GM21423 (cell line): ENCODE data around the gene NAALADL2.

Source experiments
- ATAC-seq: cut with Tn5 transposase; IDR thresholded peaks from one replicate; pipeline ENCODE4 v1.9.1; 2021; ENCODE audit warnings: mild to moderate bottlenecking, moderate library complexity; ENCODE audit not compliant: unreplicated experiment

The NAALADL2 gene

GRCh38 chr3:174859114-174859735, at the start of gene NAALADL2:
Gene NAALADL2, plus strand, starts transcription at chr3:174859334.
- ATAC-seq, result no peak

- no peak for ATAC-seq
These were observed 48.9 kb upstream of the NAALADL2 start for GRCh38 chr3:174810254-174810653.

- ATAC-seq, result no peak
These were observed 46.8 kb upstream of the NAALADL2 start for GRCh38 chr3:174812172-174812862.

- no peak for ATAC-seq
These were observed 43.4 kb upstream of the NAALADL2 start for GRCh38 chr3:174815750-174816149.

- no peak for ATAC-seq
These were observed 38.2 kb upstream of the NAALADL2 start for GRCh38 chr3:174820885-174821284.

- no peak for ATAC-seq
These were observed 37.7 kb upstream of the NAALADL2 start for GRCh38 chr3:174821477-174821876.

- ATAC-seq, result no peak
These were observed 36.8 kb upstream of the NAALADL2 start for GRCh38 chr3:174822320-174822719.

GRCh38 chr3:174826069-174826468, 33.1 kb upstream of the NAALADL2 start:
- ATAC-seq, result no peak

GRCh38 chr3:174844746-174845145, 14.4 kb upstream of the NAALADL2 start:
- no peak for ATAC-seq

GRCh38 chr3:174846055-174846454, 13.1 kb upstream of the NAALADL2 start:
- ATAC-seq, result no peak

GRCh38 chr3:174854987-174855386, 4.1 kb upstream of the NAALADL2 start:
- no peak for ATAC-seq

- no peak for ATAC-seq
These were observed 1.8 kb upstream of the NAALADL2 start for GRCh38 chr3:174857301-174857700.

- ATAC-seq, result no peak
These were observed 781 bp upstream of the NAALADL2 start for GRCh38 chr3:174858353-174858752.

GRCh38 chr3:174859756-174860155, 622 bp downstream of the NAALADL2 start:
- ATAC-seq, result no peak

GRCh38 chr3:174862101-174862500, 3.0 kb downstream of the NAALADL2 start:
- ATAC-seq, result no peak

GRCh38 chr3:174862666-174863065, 3.5 kb downstream of the NAALADL2 start:
- no peak for ATAC-seq

- no peak for ATAC-seq
These were observed 4.4 kb downstream of the NAALADL2 start for GRCh38 chr3:174863488-174863887.

- ATAC-seq, result no peak
These were observed 10.3 kb downstream of the NAALADL2 start for GRCh38 chr3:174869448-174869847.

- ATAC-seq, result no peak
These were observed 14.9 kb downstream of the NAALADL2 start for GRCh38 chr3:174873832-174874657.

GRCh38 chr3:174882789-174883188, 23.7 kb downstream of the NAALADL2 start:
- no peak for ATAC-seq

GRCh38 chr3:174883881-174884675, 24.9 kb downstream of the NAALADL2 start:
- ATAC-seq, result no peak
